Measurements from ENCODE around the gene FBXO38.

The FBXO38 gene

DNA sequence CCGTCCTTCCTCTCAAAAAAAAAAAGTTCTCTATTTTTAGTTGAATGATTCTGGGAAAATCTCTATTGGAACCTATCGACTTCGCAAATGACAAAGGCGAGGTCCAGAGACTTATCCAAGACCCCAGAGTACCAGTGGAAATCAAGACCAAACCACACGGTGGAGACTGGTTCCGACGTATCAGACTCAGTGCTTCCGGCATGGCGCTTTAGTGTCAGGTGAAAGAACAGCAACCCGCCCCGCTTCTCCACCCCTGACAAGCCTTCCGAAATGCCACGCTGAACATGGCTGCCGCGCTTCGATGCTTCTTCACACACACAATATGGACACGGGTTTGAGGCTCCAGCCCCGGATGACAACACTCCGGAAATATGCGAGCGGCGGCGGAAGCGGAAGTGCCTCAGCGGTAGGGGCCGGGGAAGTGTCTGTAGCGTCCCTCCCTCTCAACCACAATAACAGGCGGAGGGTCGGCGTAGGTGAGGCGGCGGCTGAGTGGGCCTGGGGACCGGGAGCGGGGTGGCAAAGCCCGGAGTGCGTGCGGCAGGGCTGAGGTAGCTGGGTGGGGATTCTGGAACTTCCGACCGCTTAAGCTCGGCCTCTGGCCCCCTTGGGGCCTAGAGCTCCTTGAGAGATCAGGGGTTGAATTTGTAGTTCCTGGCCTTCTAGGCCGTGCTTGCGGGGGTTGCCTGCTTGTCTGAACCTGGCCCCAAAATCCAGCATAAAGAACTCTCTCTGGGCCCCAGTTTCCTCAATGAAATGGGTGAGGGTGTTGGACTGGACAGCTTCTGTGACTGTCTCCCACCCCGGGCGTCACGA, at the start of gene FBXO38 (continued):
- TF ChIP-seq, protein P1, sequence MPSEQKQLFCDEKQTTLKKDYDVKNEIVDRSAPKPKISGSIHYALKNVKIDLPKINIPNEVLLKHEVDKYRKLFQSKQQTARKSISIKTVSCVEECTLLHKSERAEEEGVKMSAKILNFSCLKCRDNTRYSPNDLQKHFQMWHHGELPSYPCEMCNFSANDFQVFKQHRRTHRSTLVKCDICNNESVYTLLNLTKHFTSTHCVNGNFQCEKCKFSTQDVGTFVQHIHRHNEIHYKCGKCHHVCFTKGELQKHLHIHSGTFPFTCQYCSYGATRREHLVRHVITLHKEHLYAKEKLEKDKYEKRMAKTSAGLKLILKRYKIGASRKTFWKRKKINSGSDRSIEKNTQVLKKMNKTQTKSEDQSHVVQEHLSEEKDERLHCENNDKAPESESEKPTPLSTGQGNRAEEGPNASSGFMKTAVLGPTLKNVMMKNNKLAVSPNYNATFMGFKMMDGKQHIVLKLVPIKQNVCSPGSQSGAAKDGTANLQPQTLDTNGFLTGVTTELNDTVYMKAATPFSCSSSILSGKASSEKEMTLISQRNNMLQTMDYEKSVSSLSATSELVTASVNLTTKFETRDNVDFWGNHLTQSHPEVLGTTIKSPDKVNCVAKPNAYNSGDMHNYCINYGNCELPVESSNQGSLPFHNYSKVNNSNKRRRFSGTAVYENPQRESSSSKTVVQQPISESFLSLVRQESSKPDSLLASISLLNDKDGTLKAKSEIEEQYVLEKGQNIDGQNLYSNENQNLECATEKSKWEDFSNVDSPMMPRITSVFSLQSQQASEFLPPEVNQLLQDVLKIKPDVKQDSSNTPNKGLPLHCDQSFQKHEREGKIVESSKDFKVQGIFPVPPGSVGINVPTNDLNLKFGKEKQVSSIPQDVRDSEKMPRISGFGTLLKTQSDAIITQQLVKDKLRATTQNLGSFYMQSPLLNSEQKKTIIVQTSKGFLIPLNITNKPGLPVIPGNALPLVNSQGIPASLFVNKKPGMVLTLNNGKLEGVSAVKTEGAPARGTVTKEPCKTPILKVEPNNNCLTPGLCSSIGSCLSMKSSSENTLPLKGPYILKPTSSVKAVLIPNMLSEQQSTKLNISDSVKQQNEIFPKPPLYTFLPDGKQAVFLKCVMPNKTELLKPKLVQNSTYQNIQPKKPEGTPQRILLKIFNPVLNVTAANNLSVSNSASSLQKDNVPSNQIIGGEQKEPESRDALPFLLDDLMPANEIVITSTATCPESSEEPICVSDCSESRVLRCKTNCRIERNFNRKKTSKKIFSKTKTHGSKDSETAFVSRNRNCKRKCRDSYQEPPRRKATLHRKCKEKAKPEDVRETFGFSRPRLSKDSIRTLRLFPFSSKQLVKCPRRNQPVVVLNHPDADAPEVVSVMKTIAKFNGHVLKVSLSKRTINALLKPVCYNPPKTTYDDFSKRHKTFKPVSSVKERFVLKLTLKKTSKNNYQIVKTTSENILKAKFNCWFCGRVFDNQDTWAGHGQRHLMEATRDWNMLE (tag by site-specific recombination; conservative IDR thresholded peaks at IDR 0.05; ENCODE audit: low read depth): peak; percentile 99
- TF ChIP-seq ZNF501 (tag by site-specific recombination; IDR thresholded peaks at IDR 0.05): peak; percentile 74; the same call in 1 of the 2 replicates
- TF ChIP-seq ZNF548 (tag by site-specific recombination; IDR thresholded peaks at IDR 0.05): no peak
- TF ChIP-seq ZNF433 (tag by site-specific recombination; IDR thresholded peaks at IDR 0.05; ENCODE audit: low read depth): no peak
- TF ChIP-seq, protein P2, sequence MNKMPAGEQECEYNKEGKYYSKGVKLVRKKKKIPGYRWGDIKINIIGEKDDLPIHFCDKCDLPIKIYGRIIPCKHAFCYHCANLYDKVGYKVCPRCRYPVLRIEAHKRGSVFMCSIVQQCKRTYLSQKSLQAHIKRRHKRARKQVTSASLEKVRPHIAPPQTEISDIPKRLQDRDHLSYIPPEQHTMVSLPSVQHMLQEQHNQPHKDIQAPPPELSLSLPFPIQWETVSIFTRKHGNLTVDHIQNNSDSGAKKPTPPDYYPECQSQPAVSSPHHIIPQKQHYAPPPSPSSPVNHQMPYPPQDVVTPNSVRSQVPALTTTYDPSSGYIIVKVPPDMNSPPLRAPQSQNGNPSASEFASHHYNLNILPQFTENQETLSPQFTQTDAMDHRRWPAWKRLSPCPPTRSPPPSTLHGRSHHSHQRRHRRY (tag by site-specific recombination; IDR thresholded peaks at IDR 0.05): no peak
- peak; percentile 98 for TF ChIP-seq ZBTB48 (tag by site-specific recombination; IDR thresholded peaks at IDR 0.05)
- TF ChIP-seq HOXD13 (CRISPR knock-in tag; IDR thresholded peaks at IDR 0.05; ENCODE audit: borderline replicate concordance): no peak
- TF ChIP-seq ZNF416 (tag by site-specific recombination; IDR thresholded peaks at IDR 0.05): no peak
- no peak for TF ChIP-seq ZNF354C (tag by site-specific recombination; IDR thresholded peaks at IDR 0.05; ENCODE audit: borderline replicate concordance, low read depth)
- TF ChIP-seq, protein P3, sequence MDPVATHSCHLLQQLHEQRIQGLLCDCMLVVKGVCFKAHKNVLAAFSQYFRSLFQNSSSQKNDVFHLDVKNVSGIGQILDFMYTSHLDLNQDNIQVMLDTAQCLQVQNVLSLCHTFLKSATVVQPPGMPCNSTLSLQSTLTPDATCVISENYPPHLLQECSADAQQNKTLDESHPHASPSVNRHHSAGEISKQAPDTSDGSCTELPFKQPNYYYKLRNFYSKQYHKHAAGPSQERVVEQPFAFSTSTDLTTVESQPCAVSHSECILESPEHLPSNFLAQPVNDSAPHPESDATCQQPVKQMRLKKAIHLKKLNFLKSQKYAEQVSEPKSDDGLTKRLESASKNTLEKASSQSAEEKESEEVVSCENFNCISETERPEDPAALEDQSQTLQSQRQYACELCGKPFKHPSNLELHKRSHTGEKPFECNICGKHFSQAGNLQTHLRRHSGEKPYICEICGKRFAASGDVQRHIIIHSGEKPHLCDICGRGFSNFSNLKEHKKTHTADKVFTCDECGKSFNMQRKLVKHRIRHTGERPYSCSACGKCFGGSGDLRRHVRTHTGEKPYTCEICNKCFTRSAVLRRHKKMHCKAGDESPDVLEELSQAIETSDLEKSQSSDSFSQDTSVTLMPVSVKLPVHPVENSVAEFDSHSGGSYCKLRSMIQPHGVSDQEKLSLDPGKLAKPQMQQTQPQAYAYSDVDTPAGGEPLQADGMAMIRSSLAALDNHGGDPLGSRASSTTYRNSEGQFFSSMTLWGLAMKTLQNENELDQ (tag by site-specific recombination; IDR thresholded peaks at IDR 0.05; ENCODE audit: low read depth): no peak
- TF ChIP-seq SP2 (tag by site-specific recombination; IDR thresholded peaks at IDR 0.05): peak; percentile 93
- TF ChIP-seq, protein P4, sequence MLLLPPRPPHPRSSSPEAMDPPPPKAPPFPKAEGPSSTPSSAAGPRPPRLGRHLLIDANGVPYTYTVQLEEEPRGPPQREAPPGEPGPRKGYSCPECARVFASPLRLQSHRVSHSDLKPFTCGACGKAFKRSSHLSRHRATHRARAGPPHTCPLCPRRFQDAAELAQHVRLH (tag by site-specific recombination; IDR thresholded peaks at IDR 0.05): peak; percentile 91
- TF ChIP-seq, protein P5, sequence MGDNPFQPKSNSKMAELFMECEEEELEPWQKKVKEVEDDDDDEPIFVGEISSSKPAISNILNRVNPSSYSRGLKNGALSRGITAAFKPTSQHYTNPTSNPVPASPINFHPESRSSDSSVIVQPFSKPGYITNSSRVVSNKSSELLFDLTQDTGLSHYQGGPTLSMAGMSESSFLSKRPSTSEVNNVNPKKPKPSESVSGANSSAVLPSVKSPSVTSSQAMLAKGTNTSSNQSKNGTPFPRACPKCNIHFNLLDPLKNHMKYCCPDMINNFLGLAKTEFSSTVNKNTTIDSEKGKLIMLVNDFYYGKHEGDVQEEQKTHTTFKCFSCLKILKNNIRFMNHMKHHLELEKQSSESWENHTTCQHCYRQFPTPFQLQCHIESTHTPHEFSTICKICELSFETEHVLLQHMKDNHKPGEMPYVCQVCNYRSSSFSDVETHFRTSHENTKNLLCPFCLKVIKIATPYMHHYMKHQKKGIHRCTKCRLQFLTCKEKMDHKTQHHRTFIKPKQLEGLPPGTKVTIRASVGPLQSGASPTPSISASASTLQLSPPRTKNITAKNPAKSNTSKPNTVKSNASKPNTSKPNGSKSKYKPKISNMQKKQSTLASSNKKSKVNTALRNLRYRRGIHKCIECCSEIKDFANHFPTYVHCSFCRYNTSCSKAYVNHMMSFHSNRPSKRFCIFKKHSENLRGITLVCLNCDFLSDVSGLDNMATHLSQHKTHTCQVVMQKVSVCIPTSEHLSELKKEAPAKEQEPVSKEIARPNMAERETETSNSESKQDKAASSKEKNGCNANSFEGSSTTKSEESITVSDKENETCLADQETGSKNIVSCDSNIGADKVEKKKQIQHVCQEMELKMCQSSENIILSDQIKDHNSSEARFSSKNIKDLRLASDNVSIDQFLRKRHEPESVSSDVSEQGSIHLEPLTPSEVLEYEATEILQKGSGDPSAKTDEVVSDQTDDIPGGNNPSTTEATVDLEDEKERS (tag by site-specific recombination; IDR thresholded peaks at IDR 0.05): no peak
- TF ChIP-seq RBAK (tag by site-specific recombination; IDR thresholded peaks at IDR 0.05): no peak
- no peak for TF ChIP-seq ZNF830 (tag by site-specific recombination; IDR thresholded peaks at IDR 0.05; ENCODE audit: low read depth)
- TF ChIP-seq ZBTB1 (tag by site-specific recombination; IDR thresholded peaks at IDR 0.05): no peak
- TF ChIP-seq, protein P6, sequence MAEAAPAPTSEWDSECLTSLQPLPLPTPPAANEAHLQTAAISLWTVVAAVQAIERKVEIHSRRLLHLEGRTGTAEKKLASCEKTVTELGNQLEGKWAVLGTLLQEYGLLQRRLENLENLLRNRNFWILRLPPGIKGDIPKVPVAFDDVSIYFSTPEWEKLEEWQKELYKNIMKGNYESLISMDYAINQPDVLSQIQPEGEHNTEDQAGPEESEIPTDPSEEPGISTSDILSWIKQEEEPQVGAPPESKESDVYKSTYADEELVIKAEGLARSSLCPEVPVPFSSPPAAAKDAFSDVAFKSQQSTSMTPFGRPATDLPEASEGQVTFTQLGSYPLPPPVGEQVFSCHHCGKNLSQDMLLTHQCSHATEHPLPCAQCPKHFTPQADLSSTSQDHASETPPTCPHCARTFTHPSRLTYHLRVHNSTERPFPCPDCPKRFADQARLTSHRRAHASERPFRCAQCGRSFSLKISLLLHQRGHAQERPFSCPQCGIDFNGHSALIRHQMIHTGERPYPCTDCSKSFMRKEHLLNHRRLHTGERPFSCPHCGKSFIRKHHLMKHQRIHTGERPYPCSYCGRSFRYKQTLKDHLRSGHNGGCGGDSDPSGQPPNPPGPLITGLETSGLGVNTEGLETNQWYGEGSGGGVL (tag by site-specific recombination; IDR thresholded peaks at IDR 0.05): 0 out of 2 replicates have a peak, but pooled peaks have one; percentile 12
- TF ChIP-seq ZNF19 (tag by site-specific recombination; IDR thresholded peaks at IDR 0.05; ENCODE audit: low read depth): no peak
- peak; percentile 46; the same call in 1 of the 2 replicates for TF ChIP-seq KLF1 (tag by site-specific recombination; IDR thresholded peaks at IDR 0.05)
- no peak for TF ChIP-seq ZNF585B (tag by site-specific recombination; IDR thresholded peaks at IDR 0.05)
- no peak for TF ChIP-seq ZNF404 (tag by site-specific recombination; IDR thresholded peaks at IDR 0.05)
- no peak for TF ChIP-seq ZNF623 (tag by site-specific recombination; IDR thresholded peaks at IDR 0.05)
- no peak for TF ChIP-seq GLIS1 (tag by site-specific recombination; IDR thresholded peaks at IDR 0.05)
- no peak for TF ChIP-seq ZNF174 (tag by site-specific recombination; IDR thresholded peaks at IDR 0.05)
- TF ChIP-seq ZNF561 (tag by site-specific recombination; IDR thresholded peaks at IDR 0.05; ENCODE audit: borderline replicate concordance): 0 out of 2 replicates have a peak, but pooled peaks have one; percentile 51
- TF ChIP-seq ZSCAN16 (tag by site-specific recombination; IDR thresholded peaks at IDR 0.05): no peak
